ENCODE results near the gene POU2F2. TPM values are rescaled to one million over a fixed set of nuclear protein-coding genes. Genes with fewer than 3 reads are reported as not detected.

The POU2F2 gene
- total and polyA plus RNA-seq, 10 donors: 22.3 to 67.4 (median 40.0) TPM

DNA sequence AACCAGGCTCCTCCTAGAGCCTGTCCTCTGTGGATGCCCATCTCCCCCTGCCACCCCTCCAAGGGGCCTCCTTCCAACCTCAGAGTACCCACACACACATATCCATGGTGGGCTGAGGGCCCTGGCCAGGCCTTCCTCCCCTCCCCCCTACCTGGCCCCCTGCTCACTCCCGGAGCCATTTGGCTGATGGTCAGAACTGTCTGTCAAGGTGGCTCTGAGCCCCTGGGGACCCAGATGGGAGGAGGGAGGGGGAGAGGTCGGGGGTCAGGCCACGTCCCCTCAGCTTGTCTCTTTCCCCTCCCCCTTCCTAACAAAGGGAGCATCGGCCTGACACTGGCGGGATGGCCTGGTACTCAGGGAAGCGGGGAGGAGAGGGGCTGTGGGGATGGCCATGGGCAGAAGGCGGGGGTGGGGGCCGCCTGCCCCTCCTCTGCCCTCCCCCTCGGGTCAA lies 18.7 kb upstream of the POU2F2 start:
- TF ChIP-seq, protein P1, sequence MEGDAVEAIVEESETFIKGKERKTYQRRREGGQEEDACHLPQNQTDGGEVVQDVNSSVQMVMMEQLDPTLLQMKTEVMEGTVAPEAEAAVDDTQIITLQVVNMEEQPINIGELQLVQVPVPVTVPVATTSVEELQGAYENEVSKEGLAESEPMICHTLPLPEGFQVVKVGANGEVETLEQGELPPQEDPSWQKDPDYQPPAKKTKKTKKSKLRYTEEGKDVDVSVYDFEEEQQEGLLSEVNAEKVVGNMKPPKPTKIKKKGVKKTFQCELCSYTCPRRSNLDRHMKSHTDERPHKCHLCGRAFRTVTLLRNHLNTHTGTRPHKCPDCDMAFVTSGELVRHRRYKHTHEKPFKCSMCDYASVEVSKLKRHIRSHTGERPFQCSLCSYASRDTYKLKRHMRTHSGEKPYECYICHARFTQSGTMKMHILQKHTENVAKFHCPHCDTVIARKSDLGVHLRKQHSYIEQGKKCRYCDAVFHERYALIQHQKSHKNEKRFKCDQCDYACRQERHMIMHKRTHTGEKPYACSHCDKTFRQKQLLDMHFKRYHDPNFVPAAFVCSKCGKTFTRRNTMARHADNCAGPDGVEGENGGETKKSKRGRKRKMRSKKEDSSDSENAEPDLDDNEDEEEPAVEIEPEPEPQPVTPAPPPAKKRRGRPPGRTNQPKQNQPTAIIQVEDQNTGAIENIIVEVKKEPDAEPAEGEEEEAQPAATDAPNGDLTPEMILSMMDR (IDR thresholded peaks at IDR 0.05 in 8 of 11, conservative IDR thresholded peaks at IDR 0.05 in 3 of 11): no peak
- TF ChIP-seq POLR2AphosphoS5 (IDR thresholded peaks at IDR 0.05) (no peak), POLR2A (IDR thresholded peaks at IDR 0.05) (no peak)
- 32 to 54% (median 41%) methylated on average over 7 to 9 of the region's 9 CpGs for WGBS, 5 donors
- Histone ChIP-seq H3K27me3 (replicated peaks in 1 of 7) (peaks cover 0 to 62% (median 6%) of the 10 kb centered on the region in 7 donors), H3K4me1 (peaks cover 0 to 23% (median 14%) of the 10 kb centered on the region in 6 donors), H3K4me3 (no peak overlapping the region), H3K27ac (no peak overlapping the region), H3K9me3 (no peaks in the 10 kb centered on the region), H3K36me3 (no peaks in the 10 kb centered on the region)
- no peak for DNase-seq
- intact Hi-C loops (cut with DNase I; ENCODE audit: low total_unique reads): no loop called here

GRCh38 chr19:42150364-42150763 lies 18.1 kb upstream of the POU2F2 start:
- Histone ChIP-seq H3K4me1 (peaks cover 0 to 17% (median 12%) of the 10 kb centered on the region in 6 donors), H3K4me3 (no peak overlapping the region), H3K9me3 (no peaks in the 10 kb centered on the region), H3K27ac (no peak overlapping the region), H3K36me3 (no peaks in the 10 kb centered on the region), H3K27me3 (replicated peaks in 1 of 7) (peaks cover 0 to 62% (median 6%) of the 10 kb centered on the region in 7 donors)
- WGBS, 5 donors: 31 to 50% (median 45%) methylated on average over 14 to 17 of the region's 17 CpGs
- DNase-seq: no peak
- TF ChIP-seq POLR2A (IDR thresholded peaks at IDR 0.05) (no peak), POLR2AphosphoS5 (IDR thresholded peaks at IDR 0.05) (no peak)
- TF ChIP-seq, protein P1 (IDR thresholded peaks at IDR 0.05 in 8 of 11, conservative IDR thresholded peaks at IDR 0.05 in 3 of 11): no peak
- intact Hi-C loops (cut with DNase I; ENCODE audit: low total_unique reads): no loop called here

GRCh38 chr19:42149447-42150202 lies 17.4 kb upstream of the POU2F2 start:
- H3K36me3 ChIP-seq: no peaks in the 10 kb centered on the region
- DNase-seq: no peak
- H3K4me3 ChIP-seq: no peak overlapping the region
- intact Hi-C loops (cut with DNase I; ENCODE audit: low total_unique reads): no loop called here
- peaks cover 0 to 10% (median 5%) of the 10 kb centered on the region in 6 donors for H3K4me1 ChIP-seq
- TF ChIP-seq POLR2AphosphoS5 (IDR thresholded peaks at IDR 0.05) (no peak), POLR2A (IDR thresholded peaks at IDR 0.05) (no peak)
- TF ChIP-seq, protein P1 (IDR thresholded peaks at IDR 0.05 in 8 of 11, conservative IDR thresholded peaks at IDR 0.05 in 3 of 11): no peak
- peaks cover 0 to 56% (median 6%) of the 10 kb centered on the region in 7 donors for H3K27me3 ChIP-seq (replicated peaks in 1 of 7)
- 51 to 68% (median 60%) methylated on average over 5 of the region's 5 CpGs for WGBS, 5 donors
- no peaks in the 10 kb centered on the region for H3K9me3 ChIP-seq
- no peak overlapping the region for H3K27ac ChIP-seq

DNA sequence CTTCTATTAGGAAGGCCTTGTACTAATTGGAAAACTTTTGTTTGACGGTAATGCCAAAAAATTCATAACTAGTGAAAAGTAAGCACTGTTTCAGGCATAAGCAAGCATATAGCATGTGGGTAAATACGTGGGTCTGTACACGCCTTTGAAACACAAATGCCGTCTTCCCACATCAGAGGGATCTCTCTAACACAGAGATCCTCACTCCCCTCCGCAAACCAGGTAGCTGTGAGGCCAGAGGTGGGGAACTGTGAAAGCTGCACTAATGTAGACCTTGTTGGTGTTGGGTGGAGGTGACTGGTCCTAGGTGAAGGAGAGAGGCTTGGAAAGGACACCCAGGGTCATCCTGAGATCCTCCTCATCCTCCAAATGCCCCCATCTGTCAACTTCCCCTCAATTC lies 16.0 kb upstream of the POU2F2 start:
- 63 to 82% (median 77%) methylated on average over 4 to 5 of the region's 5 CpGs for WGBS, 5 donors
- intact Hi-C loops (cut with DNase I; ENCODE audit: low total_unique reads): no loop called here
- Histone ChIP-seq H3K27ac (no peak overlapping the region), H3K27me3 (replicated peaks in 1 of 7) (peaks cover 0 to 44% (median 5%) of the 10 kb centered on the region in 7 donors), H3K36me3 (no peaks in the 10 kb centered on the region), H3K9me3 (no peaks in the 10 kb centered on the region), H3K4me3 (no peak overlapping the region), H3K4me1 (no peaks in the 10 kb centered on the region)
- DNase-seq: no peak
- TF ChIP-seq POLR2AphosphoS5 (IDR thresholded peaks at IDR 0.05) (no peak), POLR2A (IDR thresholded peaks at IDR 0.05) (no peak)
- TF ChIP-seq, protein P1 (IDR thresholded peaks at IDR 0.05 in 8 of 11, conservative IDR thresholded peaks at IDR 0.05 in 3 of 11): no peak
